SK-N-DZ (cell line): Measurements from ENCODE around the gene ORMDL3.
"Not testable (repeated sequence)": the region's sequence is repeated elsewhere in the genome, so short reads cannot be mapped to it uniquely, and the experiment has no call there.

ENCODE experiments used
- DNase-seq: peaks from one replicate; pipeline ENCODE4 v3.0.0-alpha.2; 2015; ENCODE audit warnings: low spot score

ORMDL3 gene

GRCh38 chr17:39925282-39926134, 1.9 kb downstream of the ORMDL3 start:
- DNase-seq, result no peak

DNA sequence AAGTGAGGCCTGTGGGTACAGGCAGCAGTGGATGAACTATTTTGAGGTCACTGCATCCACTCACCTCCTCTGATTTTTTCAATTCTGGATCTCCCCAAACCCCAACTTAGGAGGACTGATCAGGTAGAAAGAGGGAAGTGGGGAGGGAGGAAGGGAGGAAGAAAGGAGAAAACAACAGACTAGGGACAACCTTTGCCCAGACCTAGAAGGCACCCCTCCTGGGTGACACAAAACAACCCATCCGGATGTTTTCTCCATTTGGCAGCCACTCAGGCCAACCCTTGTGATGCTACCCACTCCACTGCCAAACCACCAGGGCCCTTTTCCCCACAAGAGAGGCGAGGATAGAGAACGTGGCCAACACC, 2.7 kb downstream of the ORMDL3 start:
- no peak for DNase-seq

GRCh38 chr17:39923836-39924690, 3.3 kb downstream of the ORMDL3 start:
- no peak for DNase-seq

DNA sequence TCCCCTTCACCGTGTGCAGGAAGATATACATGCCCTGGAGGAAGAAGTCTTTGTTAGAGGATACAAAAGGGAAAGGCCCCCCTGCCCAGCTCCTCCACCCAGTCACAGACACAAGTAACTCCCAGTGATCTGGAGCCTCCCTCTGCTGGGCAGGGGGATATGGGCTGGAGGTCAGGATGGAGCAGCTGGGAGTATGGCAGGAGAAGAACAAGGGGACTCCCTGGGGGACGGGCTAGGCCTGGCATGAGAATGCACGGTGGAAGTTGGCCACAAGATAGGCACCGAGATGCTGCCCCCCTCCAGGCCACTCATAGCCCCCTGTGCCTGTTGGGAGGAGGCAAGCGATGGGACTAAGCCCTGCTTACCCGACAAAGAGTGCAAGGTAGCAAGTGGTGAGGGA, 4.2 kb downstream of the ORMDL3 start:
- DNase-seq, result no peak

- DNase-seq, result no peak
Measured at GRCh38 chr17:39922006-39922405, 5.4 kb downstream of the ORMDL3 start.

DNA sequence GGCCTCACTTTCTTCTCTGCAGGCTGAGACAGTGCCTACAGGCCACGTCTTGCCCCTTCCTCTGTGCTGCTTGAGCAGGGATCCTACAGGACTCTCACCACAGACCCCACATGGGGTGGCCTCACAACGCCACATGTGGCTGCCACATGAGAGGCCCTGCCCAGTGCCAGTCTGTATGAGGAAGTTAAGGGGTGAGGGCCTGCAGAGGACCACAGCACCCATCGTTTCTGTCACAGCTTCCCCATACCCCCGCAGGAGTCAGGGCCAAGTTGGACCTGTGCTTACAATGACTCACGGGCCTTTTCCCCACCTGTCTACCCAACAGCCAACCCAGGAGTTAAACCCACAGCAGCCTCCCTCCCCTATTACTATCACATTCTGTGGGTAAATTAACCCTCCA, 6.1 kb downstream of the ORMDL3 start:
- no peak for DNase-seq

DNA sequence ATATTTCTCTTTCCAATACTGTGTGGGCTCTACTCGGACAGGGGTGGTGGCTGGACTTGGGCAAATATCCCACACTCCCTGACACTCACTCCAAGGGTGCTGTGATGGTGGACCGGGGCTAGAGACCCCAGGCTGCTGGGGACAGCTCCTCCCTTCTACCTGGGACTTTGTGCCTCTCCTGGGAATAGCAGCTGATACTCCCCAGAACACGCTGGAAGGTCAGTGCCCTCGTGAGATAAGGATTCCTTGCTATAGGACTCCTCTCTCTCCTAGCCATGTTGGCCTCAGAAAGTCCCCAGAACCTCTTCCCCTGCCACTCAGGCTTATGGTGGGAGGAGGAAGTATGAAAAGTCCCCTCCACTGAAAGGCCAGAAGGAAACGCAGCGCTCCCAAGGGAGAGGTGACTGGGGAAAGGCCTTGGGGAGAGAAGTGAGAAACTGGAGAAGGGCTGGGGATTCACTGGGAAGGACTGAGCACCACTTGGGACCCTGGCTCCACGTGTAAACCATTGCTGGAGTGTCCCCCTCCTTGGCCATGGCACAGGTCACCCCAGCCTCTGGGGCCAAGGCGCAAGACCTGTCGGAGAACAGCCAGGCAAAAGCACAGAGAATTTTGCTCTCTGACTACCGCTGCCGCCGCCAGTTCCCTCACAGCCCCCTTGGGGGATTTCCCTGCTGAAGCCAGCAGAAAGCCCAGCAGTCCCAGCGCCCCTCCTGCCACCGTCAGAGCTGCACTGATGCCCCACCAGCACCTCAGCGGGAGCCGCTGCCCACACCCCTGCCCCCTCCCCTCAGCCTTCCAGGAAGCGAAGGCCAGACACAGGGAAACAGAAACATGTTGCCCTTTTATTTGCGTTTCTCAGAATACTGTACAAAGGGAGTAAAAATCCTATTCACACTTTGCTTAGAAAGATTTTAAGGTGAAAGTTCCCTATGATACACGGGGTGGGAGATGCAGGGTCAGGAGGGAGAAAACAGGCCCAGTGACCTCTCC, 6.9 kb downstream of the ORMDL3 start:
- DNase-seq, result no peak

DNA sequence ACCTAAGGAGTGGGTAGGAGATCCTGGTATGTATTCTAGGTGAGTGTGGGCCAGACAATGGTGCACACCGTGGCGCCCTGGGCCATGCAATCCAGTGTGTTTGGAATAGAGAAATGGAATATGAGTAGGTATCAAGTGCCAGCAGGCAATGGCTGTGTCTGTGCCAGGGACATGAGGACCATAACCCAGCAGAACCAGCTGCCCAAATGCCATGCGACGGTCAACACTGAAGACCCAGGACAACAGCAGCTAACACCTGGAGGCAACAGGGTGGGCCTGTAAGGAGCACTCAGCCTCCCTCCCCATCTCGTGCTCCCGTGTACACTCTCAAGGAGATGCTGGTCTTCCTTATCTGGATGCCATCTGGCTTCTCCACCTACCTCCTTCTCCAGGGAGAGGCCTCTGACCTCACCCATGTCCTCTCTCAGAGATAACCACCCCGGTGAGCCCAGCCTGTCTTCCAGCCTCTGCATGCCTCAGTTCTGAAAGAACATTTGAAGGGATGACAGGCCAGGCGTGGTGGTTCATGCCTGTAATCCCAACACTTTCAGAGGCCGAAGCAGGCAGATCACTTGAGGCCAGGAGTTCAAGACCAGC, 8.2 kb downstream of the ORMDL3 start:
- no peak for DNase-seq

- DNase-seq, result no peak
Measured at GRCh38 chr17:39916918-39917317, 10.5 kb downstream of the ORMDL3 start.

DNA sequence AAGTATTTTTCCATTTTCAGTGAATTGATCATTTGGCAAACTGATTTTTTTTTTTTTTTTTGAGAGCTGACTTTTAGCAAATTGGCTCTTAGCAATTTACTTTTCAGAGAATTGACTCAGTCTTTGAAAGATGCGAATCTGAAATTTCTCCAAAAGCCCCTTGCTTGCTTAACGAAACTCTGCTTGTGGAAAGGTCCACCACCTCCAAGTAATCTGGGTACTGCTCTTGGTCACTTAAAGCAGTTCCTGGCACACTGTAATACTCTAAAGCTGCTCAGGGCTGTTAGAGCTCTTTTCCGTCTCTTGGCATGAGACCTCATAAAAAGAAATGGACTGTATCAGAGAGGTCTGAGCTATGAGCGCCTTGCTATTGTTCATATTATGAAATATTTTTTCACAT, 11.8 kb downstream of the ORMDL3 start:
- DNase-seq, result no peak

GRCh38 chr17:39913989-39914388, 13.4 kb downstream of the ORMDL3 start:
- no peak for DNase-seq

- no peak for DNase-seq
Measured at GRCh38 chr17:39908789-39909352, 18.5 kb downstream of the ORMDL3 start.

- DNase-seq, result no peak
Measured at GRCh38 chr17:39904990-39905288, 22.5 kb downstream of the ORMDL3 start.

DNA sequence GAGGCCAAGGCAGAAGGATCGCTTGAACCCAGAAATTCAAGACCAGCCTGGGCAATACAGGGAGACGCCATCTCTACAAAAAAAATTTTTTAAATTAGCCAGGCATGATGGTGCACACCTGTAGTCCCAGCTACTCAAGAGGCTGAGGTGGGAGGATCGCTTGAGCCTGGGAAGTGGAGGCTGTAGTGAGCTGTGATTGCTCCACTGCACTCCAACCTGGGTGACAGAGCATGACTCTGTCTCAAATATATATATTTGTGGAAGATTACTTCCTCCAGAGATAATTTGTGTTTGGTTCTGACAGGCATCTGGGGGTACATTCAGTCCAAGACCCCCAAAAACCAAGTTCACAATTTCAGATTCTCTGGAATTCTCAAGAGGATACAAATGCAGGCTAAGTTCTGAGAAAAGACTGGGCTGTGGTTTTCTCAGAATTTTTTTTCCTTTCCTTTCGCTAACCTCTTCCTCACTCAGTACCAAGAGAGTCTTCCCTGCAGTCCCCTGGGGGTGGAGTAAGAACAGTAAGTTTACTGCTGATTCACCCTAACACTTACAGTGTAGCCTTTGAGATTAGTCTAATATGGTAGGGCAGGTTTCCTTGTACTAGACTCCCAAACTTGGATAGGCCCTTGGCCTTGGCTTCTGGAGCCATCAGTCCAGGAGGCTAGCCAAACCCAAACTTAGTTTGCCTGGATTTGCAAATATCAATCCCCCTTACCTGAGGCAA, 24.1 kb downstream of the ORMDL3 start:
- DNase-seq, result no peak

- DNase-seq, result not testable (repeated sequence)
Measured at GRCh38 chr17:39902027-39902426, 25.4 kb downstream of the ORMDL3 start.

DNA sequence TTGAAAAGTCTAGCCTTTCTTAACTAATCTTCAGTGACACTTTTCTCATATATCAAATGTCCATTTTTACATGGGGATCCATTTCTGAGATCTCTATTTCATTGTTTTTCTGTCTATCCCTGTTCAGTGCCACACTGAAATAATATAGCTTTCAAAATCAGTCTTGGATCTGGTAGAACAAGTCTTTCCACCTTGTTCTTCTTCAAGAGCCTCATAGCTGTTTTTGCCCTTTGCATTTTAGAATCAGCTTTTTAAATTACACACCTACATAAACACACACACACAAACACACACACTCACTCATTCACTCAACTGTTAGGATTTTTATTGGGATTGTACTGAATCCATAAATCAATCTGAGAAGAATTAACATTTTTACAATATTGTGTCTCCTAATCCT, 28.2 kb downstream of the ORMDL3 start:
- DNase-seq, result no peak

DNA sequence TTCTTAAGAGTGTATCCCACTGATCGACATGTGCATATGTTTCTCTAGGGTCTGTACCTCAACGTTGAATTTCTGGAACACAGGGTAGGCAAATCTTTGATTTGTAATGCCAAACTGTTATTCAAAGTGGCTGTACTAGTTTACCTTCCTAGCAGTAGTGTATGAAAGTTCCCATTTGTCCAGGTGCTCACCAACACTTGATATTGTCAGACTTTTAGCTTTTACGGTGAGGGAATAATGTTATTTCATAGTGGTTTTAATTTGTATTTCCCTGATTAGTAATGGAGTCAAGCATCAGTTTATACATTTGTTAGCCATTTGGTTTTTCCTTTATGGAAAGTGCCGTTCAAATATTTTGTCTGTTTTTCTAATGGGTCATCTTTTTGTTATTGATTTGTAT, 29.3 kb downstream of the ORMDL3 start:
- no peak for DNase-seq

GRCh38 chr17:39894681-39895376, 32.6 kb downstream of the ORMDL3 start:
- DNase-seq, result no peak

- no peak for DNase-seq
Measured at GRCh38 chr17:39889200-39889599, 38.2 kb downstream of the ORMDL3 start.

DNA sequence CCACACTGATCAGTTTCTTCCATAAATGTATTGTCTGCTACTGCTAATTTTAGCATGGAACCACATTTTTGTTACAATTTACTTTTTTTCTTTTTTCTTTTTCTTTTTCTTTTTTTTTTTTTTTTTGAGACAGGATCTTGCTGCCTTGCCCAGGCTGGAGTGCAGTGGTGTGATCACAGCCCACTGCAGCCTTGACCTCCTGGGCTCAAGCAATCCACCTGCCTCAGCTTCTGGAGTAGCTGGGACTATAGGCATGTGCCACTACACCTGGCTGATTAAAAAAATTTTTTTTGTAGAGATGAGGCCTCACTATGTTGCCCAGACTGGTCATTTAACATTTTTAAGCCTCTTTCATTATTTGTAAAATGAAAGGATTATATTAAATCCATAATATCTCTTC, 40.3 kb downstream of the ORMDL3 start:
- DNase-seq, result no peak
